GM19193 (cell line): ENCODE data around the gene RUNX1.

Experiments
- POLR2A ChIP-seq: IDR thresholded peaks from 4 replicates; pipeline ENCODE4 v1.6.1; 2011; ENCODE audit not compliant: insufficient read depth, insufficient read length; ENCODE audit errors: extremely low read depth

RUNX1 gene

GRCh38 chr21:34962586-34963222 lies 86.4 kb downstream of the RUNX1 start:
- TF ChIP-seq POLR2A: no peak

- TF ChIP-seq POLR2A: no peak
Observed at GRCh38 chr21:34962136-34962535, 87.0 kb downstream of the RUNX1 start.

- no peak for TF ChIP-seq POLR2A
Observed at GRCh38 chr21:34960687-34961086, 88.4 kb downstream of the RUNX1 start.

DNA sequence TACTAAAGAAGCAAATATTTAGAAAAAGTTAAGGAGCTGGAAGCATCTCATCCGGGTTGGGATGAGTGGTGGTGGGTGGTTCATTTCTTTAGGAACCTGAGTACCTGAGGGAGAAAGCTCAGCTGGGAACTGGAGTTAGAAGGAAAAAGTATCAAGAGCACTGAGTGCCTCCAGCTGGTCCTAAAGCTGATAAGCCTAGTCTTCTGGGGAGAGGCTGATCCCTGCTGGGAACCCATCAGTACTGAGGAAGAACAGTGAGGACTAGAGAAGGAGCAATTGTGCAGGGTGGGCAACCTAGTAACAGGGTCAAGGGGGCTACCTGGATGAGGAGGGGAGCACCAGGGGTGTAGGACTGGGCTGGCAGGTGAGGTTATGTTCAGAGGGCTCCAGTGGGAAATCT lies 89.5 kb downstream of the RUNX1 start:
- no peak for TF ChIP-seq POLR2A

- no peak for TF ChIP-seq POLR2A
Observed at GRCh38 chr21:34958040-34958439, 91.1 kb downstream of the RUNX1 start.

- TF ChIP-seq POLR2A: no peak
Observed at GRCh38 chr21:34956416-34957316, 92.4 kb downstream of the RUNX1 start.

DNA sequence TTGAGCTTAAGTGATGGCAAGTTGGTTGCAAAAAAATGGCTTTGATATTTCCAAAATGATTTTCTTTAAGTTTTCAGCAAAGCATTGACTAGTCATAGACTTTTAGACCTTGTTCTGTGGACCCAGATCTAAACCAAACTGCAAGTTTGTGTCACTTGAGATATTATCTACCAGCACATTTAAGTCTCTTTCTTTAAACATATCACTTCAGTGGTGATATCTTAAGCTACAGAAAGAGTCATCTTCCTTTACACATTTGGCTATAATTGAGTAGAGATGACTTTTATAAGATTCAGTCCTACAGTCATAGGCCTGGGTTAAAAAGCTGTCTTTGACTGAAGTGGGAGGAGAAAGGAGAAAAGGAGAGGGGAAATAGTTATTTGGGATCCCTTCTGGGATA lies 95.2 kb downstream of the RUNX1 start:
- TF ChIP-seq POLR2A: no peak

- no peak for TF ChIP-seq POLR2A
Observed at GRCh38 chr21:34952701-34953100, 96.4 kb downstream of the RUNX1 start.

GRCh38 chr21:34950980-34951379 lies 98.1 kb downstream of the RUNX1 start:
- TF ChIP-seq POLR2A: no peak

DNA sequence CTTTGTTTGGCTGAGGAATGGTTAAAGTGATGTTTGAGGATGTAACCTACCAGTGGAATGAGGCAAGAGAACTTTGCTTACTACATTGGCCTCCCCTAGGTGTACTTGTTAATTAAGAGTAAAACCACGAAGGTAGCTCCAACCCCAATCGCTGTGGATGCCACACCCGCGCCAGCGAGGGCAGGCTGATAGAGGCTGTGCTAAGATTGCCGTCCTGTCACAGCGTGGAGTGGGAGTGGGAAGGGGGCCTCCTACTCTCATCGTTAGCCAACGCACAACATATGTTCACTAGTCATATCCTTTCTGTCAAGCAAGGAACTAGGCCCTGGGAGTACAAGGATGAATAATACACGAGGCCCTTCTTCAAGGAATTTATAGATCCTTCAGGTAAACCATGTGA lies 99.6 kb downstream of the RUNX1 start:
- no peak for TF ChIP-seq POLR2A

DNA sequence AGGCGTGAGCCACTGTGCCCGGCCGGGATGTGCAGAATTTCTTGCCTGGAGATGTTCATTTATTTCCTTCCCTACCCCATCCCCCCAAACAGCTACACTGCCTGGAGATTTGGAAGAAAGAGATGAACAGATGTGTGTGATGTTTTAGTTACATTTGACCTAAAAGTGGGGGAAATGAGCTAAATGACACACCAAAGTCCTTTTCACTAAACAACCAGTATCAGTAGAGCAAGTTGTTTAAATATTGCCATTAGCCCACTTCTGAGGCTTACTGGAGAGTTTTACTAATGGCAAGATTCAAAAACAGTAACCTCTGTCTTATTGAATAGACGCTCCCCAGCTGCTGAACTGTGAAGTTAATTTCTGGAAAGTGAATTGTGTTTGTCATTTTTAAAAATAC lies 100.1 kb downstream of the RUNX1 start:
- no peak for TF ChIP-seq POLR2A

DNA sequence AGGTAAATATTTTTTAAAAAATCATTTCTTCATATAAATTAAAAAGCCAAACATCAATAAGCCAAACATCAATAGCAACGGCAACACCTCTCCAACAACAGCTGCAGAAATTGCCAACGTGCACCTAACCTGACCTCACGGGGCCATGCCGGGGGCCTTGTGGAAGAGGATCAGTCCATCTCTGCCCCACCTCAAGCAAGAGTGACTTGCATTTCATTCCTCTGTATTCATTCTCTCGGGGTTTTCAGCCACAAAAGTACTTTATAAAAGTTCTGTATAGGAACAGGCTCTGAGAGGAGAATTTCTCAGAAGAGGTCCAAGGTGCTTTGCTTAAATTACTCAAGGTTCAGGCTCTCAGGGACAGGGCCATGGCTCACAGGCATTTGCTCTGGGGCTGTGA lies 100.9 kb downstream of the RUNX1 start:
- TF ChIP-seq POLR2A: no peak

- no peak for TF ChIP-seq POLR2A
Observed at GRCh38 chr21:34946916-34947534, 102.1 kb downstream of the RUNX1 start.

- TF ChIP-seq POLR2A: no peak
Observed at GRCh38 chr21:34946385-34946840, 102.7 kb downstream of the RUNX1 start.

- no peak for TF ChIP-seq POLR2A
Observed at GRCh38 chr21:34945288-34945687, 103.8 kb downstream of the RUNX1 start.
